Stimulated activated CD4-positive, alpha-beta T cell treated with anti-CD3 and anti-CD28 coated beads, Interleukin-12 subunit alpha, Interleukin-12 subunit beta, amount 100 ng/mL, for 4 hours (primary cell): Measurements from ENCODE around the gene ARHGEF28.

Experiments used
- DNase-seq: peaks from one replicate; pipeline ENCODE4 v3.0.0-alpha.2; 2020

The ARHGEF28 gene

GRCh38 chr5:73654819-73655318 is 28.9 kb downstream of the ARHGEF28 start:
- DNase-seq = no peak

- DNase-seq = no peak
These were observed 29.6 kb downstream of the ARHGEF28 start for GRCh38 chr5:73655521-73656160.

- DNase-seq = no peak
These were observed 35.8 kb downstream of the ARHGEF28 start for GRCh38 chr5:73661753-73662152.

GRCh38 chr5:73663161-73663859 is 37.3 kb downstream of the ARHGEF28 start:
- DNase-seq = no peak

GRCh38 chr5:73663860-73664240 is 37.9 kb downstream of the ARHGEF28 start:
- no peak for DNase-seq

GRCh38 chr5:73664796-73665195 is 38.8 kb downstream of the ARHGEF28 start:
- no peak for DNase-seq

- DNase-seq = no peak
These were observed 40.9 kb downstream of the ARHGEF28 start for GRCh38 chr5:73666891-73667290.

GRCh38 chr5:73668017-73668416 is 42.0 kb downstream of the ARHGEF28 start:
- no peak for DNase-seq

GRCh38 chr5:73668486-73669111 is 42.6 kb downstream of the ARHGEF28 start:
- no peak for DNase-seq

- DNase-seq = no peak
These were observed 44.7 kb downstream of the ARHGEF28 start for GRCh38 chr5:73670731-73671130.

- no peak for DNase-seq
These were observed 46.1 kb downstream of the ARHGEF28 start for GRCh38 chr5:73672132-73672531.

GRCh38 chr5:73673161-73673591 is 47.2 kb downstream of the ARHGEF28 start:
- DNase-seq = no peak

GRCh38 chr5:73674669-73675004 is 48.6 kb downstream of the ARHGEF28 start:
- no peak for DNase-seq

GRCh38 chr5:73678322-73678740 is 52.3 kb downstream of the ARHGEF28 start:
- DNase-seq = no peak

- DNase-seq = no peak
These were observed 52.8 kb downstream of the ARHGEF28 start for GRCh38 chr5:73678807-73679206.

GRCh38 chr5:73682176-73682575 is 56.2 kb downstream of the ARHGEF28 start:
- no peak for DNase-seq

- DNase-seq = no peak
These were observed 58.7 kb downstream of the ARHGEF28 start for GRCh38 chr5:73684691-73685090.

- no peak for DNase-seq
These were observed 60.9 kb downstream of the ARHGEF28 start for GRCh38 chr5:73686912-73687311.

GRCh38 chr5:73687357-73687756 is 61.4 kb downstream of the ARHGEF28 start:
- no peak for DNase-seq

GRCh38 chr5:73690015-73690414 is 64.0 kb downstream of the ARHGEF28 start:
- no peak for DNase-seq

- no peak for DNase-seq
These were observed 65.5 kb downstream of the ARHGEF28 start for GRCh38 chr5:73691302-73692080.

GRCh38 chr5:73692166-73692640 is 66.2 kb downstream of the ARHGEF28 start:
- DNase-seq = no peak

GRCh38 chr5:73692981-73693380 is 67.0 kb downstream of the ARHGEF28 start:
- DNase-seq = no peak
